Calu3 (cell line): ENCODE data around the gene BCL7B. TPM values are rescaled to one million over a fixed set of nuclear protein-coding genes. Genes with fewer than 3 reads are reported as not detected.
A peak's percentile ranks its signal among the peaks of the same experiment; 100 is the strongest.

Source experiments
- BruUV-seq: library from RNA; stranded (reverse); fragments of 400-500 nt; replicated peaks from 2 replicates; lab custom pipeline; 2021; lab: Mats Ljungman, UMichigan
- CTCF ChIA-PET: fragments of 300-600 bp; sonication (Branson Sonifier 250); formaldehyde crosslinking; loops from one replicate; lab custom pipeline; 2022; ENCODE audit warnings: antibody characterized with exemption; lab: Charles Lee
- DNase-seq: peaks from one replicate; pipeline ENCODE4 v3.0.0; 2022
- H3K27ac Mint-ChIP-seq: one replicate; pipeline ENCODE4 v1.8.0; 2022; ENCODE audit warnings: mixed read lengths; ENCODE audit not compliant: unreplicated experiment
- H3K27me3 Mint-ChIP-seq: one replicate; pipeline ENCODE4 v1.8.0; 2022; ENCODE audit warnings: mixed read lengths; ENCODE audit not compliant: unreplicated experiment
- H3K36me3 Mint-ChIP-seq: one replicate; pipeline ENCODE4 v1.8.0; 2022; ENCODE audit warnings: mild to moderate bottlenecking, moderate library complexity, mixed read lengths; ENCODE audit not compliant: insufficient read depth, unreplicated experiment
- H3K4me1 Mint-ChIP-seq: one replicate; pipeline ENCODE4 v1.8.0; 2022; ENCODE audit warnings: mild to moderate bottlenecking, low read depth, mixed read lengths; ENCODE audit not compliant: unreplicated experiment
- H3K4me3 Mint-ChIP-seq: one replicate; pipeline ENCODE4 v1.8.0; 2022; ENCODE audit warnings: mild to moderate bottlenecking, low read depth, moderate library complexity, mixed read lengths; ENCODE audit not compliant: unreplicated experiment
- H3K9me3 Mint-ChIP-seq: one replicate; pipeline ENCODE4 v1.8.0; 2022; ENCODE audit warnings: low read depth, mixed read lengths; ENCODE audit not compliant: unreplicated experiment
- CTCF ChIP-seq: fragments of 200-600 bp; IDR thresholded peaks from one replicate; pipeline ENCODE4 v1.8.0; 2022; ENCODE audit warnings: antibody characterized with exemption; ENCODE audit not compliant: unreplicated experiment
- intact Hi-C: fragments of 100-400 bp; cut with micrococcal nuclease; formaldehyde crosslinking; loops from one replicate; pipeline ENCODE4 v1.10.0; 2022; ENCODE audit not compliant: unreplicated experiment
- total RNA-seq: library from RNA; stranded (reverse); gene quantifications from 2 replicates; pipeline ENCODE4 v1.2.3, GENCODE V29; 2022

The BCL7B gene
- total RNA-seq, 1 experiment from 2014 or later: 37.8 TPM

- Mint-ChIP-seq H3K36me3 (peaks cover 23% of the 10 kb centered on the region), H3K9me3 (no peaks in the 10 kb centered on the region), H3K27ac (no peak overlapping the region), H3K4me1 (peaks cover 2% of the 10 kb centered on the region), H3K27me3 (no peaks in the 10 kb centered on the region), H3K4me3 (no peak overlapping the region)
- no peak for DNase-seq
- no TSS peak for BruUV-seq
- TF ChIP-seq CTCF: no peak
- intact Hi-C loops: no loop called here
- CTCF ChIA-PET: no interaction called here
Observed at GRCh38 chr7:73565675-73566340, 8.3 kb upstream of the BCL7B start.

GRCh38 chr7:73560109-73560835, 2.8 kb upstream of the BCL7B start:
- Mint-ChIP-seq H3K27me3 (no peaks in the 10 kb centered on the region), H3K36me3 (peaks cover 31% of the 10 kb centered on the region), H3K4me3 (no peak overlapping the region), H3K4me1 (peaks cover 18% of the 10 kb centered on the region), H3K27ac (no peak overlapping the region), H3K9me3 (no peaks in the 10 kb centered on the region)
- BruUV-seq: no TSS peak
- intact Hi-C loops: no loop called here
- no peak for TF ChIP-seq CTCF
- no peak for DNase-seq
- CTCF ChIA-PET: interaction anchor here (0.6 kb wide), 1 partner anchor 15 kb away, joined by 3 read pairs; no protein-coding TSS in a partner anchor

- CTCF ChIA-PET: interaction anchor here (0.6 to 1.5 kb wide), 2 partner anchors 37 to 50 kb away, joined by 3 to 4 read pairs; no protein-coding TSS in a partner anchor
- Mint-ChIP-seq H3K36me3 (peaks cover 49% of the 10 kb centered on the region), H3K27me3 (no peaks in the 10 kb centered on the region), H3K4me1 (peaks cover 23% of the 10 kb centered on the region), H3K27ac (peak overlapping the region; percentile 97), H3K9me3 (no peaks in the 10 kb centered on the region), H3K4me3 (peak overlapping the region; percentile 74)
- intact Hi-C loops: no loop called here
- no TSS peak for BruUV-seq
- TF ChIP-seq CTCF: no peak
- DNase-seq: peak; percentile 94
Observed at GRCh38 chr7:73557108-73557396, 438 bp downstream of the BCL7B start.

- no peaks in the 10 kb centered on the region for H3K27me3 Mint-ChIP-seq
- peak overlapping the region; percentile 97 for H3K27ac Mint-ChIP-seq
- peaks cover 48% of the 10 kb centered on the region for H3K36me3 Mint-ChIP-seq
- H3K9me3 Mint-ChIP-seq: no peaks in the 10 kb centered on the region
- CTCF ChIA-PET: interaction anchor here (0.6 to 1.5 kb wide), 2 partner anchors 36 to 50 kb away, joined by 3 to 4 read pairs; no protein-coding TSS in a partner anchor
- intact Hi-C loops: no loop called here
- peaks cover 23% of the 10 kb centered on the region for H3K4me1 Mint-ChIP-seq
- no peak for DNase-seq
- H3K4me3 Mint-ChIP-seq: peak overlapping the region; percentile 74
- TSS peak; percentile 59 for BruUV-seq
- TF ChIP-seq CTCF: no peak
Observed at GRCh38 chr7:73556208-73557107, 1.0 kb downstream of the BCL7B start.
